Measurements from ENCODE around the gene BCL2L2.

DNA sequence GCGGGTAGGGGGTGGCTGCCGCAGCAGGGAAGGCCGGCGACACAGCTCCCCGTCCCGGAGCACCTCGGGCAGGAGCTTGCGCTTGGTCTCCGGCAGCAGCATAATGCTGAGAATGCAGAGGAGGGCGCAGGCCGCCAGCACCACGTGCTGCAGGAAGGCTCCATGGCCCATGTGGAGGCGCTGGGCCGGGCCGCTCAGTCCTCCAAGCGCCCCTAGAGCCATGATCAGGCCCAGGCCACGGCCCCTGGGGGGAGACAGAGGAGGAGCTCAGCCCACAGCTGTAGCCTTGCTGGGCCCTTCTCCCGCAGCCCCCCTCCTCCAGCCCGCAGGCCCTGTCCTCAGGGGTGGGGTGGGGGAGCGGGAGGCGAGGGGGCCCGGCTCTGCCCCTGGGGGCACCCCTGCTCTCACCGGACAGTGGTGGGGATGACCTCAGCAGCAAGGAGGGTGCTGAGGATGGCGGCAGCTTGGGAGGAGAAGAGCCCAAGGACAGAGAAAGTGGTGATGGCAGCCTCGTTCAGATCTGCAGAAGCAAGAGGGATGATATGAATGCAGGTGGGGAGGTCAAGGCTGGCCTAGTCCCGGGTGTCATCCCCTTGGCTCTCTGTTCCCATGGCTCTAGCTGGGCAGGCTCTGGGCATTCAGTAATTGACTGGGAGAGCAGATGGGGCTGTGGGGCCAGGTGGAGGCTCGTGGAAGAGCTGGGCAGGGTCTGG is 40.2 kb downstream of the BCL2L2 start:
- no peak for TF ChIP-seq EZH2 (IDR thresholded peaks at IDR 0.05; ENCODE audit: borderline replicate concordance, control insufficient read depth, low read depth, low read length)
- TF ChIP-seq, protein P1, sequence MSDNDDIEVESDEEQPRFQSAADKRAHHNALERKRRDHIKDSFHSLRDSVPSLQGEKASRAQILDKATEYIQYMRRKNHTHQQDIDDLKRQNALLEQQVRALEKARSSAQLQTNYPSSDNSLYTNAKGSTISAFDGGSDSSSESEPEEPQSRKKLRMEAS (IDR thresholded peaks at IDR 0.05; ENCODE audit: low read depth, low read length): no peak
- no peak for TF ChIP-seq MXI1 (IDR thresholded peaks at IDR 0.05; ENCODE audit: low read depth, low read length)
- no peak for TF ChIP-seq ZNF274 (IDR thresholded peaks at IDR 0.05; ENCODE audit: insufficient read depth, insufficient read length)
- no peak for TF ChIP-seq DPF2 (IDR thresholded peaks at IDR 0.05)
- TF ChIP-seq, protein P2, sequence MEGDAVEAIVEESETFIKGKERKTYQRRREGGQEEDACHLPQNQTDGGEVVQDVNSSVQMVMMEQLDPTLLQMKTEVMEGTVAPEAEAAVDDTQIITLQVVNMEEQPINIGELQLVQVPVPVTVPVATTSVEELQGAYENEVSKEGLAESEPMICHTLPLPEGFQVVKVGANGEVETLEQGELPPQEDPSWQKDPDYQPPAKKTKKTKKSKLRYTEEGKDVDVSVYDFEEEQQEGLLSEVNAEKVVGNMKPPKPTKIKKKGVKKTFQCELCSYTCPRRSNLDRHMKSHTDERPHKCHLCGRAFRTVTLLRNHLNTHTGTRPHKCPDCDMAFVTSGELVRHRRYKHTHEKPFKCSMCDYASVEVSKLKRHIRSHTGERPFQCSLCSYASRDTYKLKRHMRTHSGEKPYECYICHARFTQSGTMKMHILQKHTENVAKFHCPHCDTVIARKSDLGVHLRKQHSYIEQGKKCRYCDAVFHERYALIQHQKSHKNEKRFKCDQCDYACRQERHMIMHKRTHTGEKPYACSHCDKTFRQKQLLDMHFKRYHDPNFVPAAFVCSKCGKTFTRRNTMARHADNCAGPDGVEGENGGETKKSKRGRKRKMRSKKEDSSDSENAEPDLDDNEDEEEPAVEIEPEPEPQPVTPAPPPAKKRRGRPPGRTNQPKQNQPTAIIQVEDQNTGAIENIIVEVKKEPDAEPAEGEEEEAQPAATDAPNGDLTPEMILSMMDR (IDR thresholded peaks at IDR 0.05 in 2 of 3, conservative IDR thresholded peaks at IDR 0.05 in 1 of 3; ENCODE audit: control insufficient read depth in 2 of 3, extremely low read depth in 1 of 3, insufficient read depth in 1 of 3, low read depth in 3 of 3, low read length in 3 of 3): no peak
- no peak for TF ChIP-seq CHD1 (IDR thresholded peaks at IDR 0.05; ENCODE audit: low read depth, low read length)
- no peak for TF ChIP-seq NFYB (IDR thresholded peaks at IDR 0.05; ENCODE audit: insufficient read depth, low read depth, low read length)
- TF ChIP-seq KDM1A (IDR thresholded peaks at IDR 0.05; ENCODE audit: borderline replicate concordance): no peak
- TF ChIP-seq POLR2A (IDR thresholded peaks at IDR 0.05; ENCODE audit: low read depth, low read length): no peak
- no peak for TF ChIP-seq ZNF207 (IDR thresholded peaks at IDR 0.05; ENCODE audit: borderline replicate concordance)
- TF ChIP-seq EGR1 (IDR thresholded peaks at IDR 0.05; ENCODE audit: borderline replicate concordance in 1 of 2, low read depth in 2 of 2, low read length in 2 of 2): no peak
- TF ChIP-seq PAX5 (IDR thresholded peaks at IDR 0.05; ENCODE audit: borderline replicate concordance, low read depth, low read length): no peak
- no peak for TF ChIP-seq BACH1 (IDR thresholded peaks at IDR 0.05; ENCODE audit: borderline replicate concordance)

All from GM12878 (cell line).